ENCODE results near the gene GPC6. TPM values are rescaled to one million over a fixed set of nuclear protein-coding genes. Genes with fewer than 3 reads are reported as not detected.

Gene GPC6
- total RNA-seq, 2 donors from 2014 or later = 1.6 to 4.0 TPM

DNA sequence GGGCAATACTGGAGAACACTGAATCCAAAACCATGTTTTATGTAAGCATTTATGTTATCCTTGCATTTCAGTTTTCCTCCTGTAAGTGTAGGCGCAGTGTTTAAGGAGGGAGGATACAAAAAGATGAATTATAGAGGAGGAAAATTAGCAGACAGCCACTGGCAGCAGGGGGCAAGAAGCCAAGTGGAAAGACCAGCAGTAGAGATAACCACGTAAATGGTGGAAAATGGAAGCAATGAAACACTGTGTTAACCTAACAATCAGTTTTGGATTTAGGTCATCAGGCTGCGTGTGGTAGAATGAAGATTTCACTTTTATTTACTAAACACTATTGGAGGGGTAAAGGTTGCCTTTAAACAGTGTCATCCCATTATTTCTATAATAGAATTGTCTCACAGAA is 447.3 kb downstream of the GPC6 start:
- Histone ChIP-seq H3K27ac (no peak overlapping the region), H3K4me3 (no peak overlapping the region), H3K9me3 (no peaks in the 10 kb centered on the region), H3K27me3 (no peaks in the 10 kb centered on the region), H3K36me3 (replicated peaks in 1 of 2; ENCODE audit: insufficient read depth in 1 of 2, low read depth in 2 of 2) (no peaks in the 10 kb centered on the region), H3K4me1 (no peaks in the 10 kb centered on the region)
- 74 to 80% methylated on average over 3 of the region's 3 CpGs for WGBS, 2 donors
- intact Hi-C loops (cut with DNase I) = no loop called here
- no peak for ATAC-seq
- no peak for TF ChIP-seq POLR2A (IDR thresholded peaks at IDR 0.05)
- TF ChIP-seq, protein P1, sequence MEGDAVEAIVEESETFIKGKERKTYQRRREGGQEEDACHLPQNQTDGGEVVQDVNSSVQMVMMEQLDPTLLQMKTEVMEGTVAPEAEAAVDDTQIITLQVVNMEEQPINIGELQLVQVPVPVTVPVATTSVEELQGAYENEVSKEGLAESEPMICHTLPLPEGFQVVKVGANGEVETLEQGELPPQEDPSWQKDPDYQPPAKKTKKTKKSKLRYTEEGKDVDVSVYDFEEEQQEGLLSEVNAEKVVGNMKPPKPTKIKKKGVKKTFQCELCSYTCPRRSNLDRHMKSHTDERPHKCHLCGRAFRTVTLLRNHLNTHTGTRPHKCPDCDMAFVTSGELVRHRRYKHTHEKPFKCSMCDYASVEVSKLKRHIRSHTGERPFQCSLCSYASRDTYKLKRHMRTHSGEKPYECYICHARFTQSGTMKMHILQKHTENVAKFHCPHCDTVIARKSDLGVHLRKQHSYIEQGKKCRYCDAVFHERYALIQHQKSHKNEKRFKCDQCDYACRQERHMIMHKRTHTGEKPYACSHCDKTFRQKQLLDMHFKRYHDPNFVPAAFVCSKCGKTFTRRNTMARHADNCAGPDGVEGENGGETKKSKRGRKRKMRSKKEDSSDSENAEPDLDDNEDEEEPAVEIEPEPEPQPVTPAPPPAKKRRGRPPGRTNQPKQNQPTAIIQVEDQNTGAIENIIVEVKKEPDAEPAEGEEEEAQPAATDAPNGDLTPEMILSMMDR (IDR thresholded peaks at IDR 0.05) = no peak
- DNase-seq = no peak

GRCh38 chr13:93674337-93674755 is 447.7 kb downstream of the GPC6 start:
- no peak for ATAC-seq
- 48 to 60% methylated on average over 3 of the region's 3 CpGs for WGBS, 2 donors

GRCh38 chr13:93680329-93680728 is 453.7 kb downstream of the GPC6 start:
- DNase-seq = no peak

More at GRCh38 chr13:93674337-93674755, 447.7 kb downstream of the GPC6 start:
- TF ChIP-seq, protein P1 (IDR thresholded peaks at IDR 0.05) = no peak
- TF ChIP-seq POLR2A (IDR thresholded peaks at IDR 0.05) = no peak
- Histone ChIP-seq H3K27me3 (no peaks in the 10 kb centered on the region), H3K4me1 (no peaks in the 10 kb centered on the region), H3K4me3 (no peak overlapping the region), H3K9me3 (no peaks in the 10 kb centered on the region), H3K36me3 (replicated peaks in 1 of 2; ENCODE audit: insufficient read depth in 1 of 2, low read depth in 2 of 2) (no peaks in the 10 kb centered on the region), H3K27ac (no peak overlapping the region)
- intact Hi-C loops (cut with DNase I) = no loop called here
- no peak for DNase-seq

GRCh38 chr13:93685900-93686299 is 459.3 kb downstream of the GPC6 start:
- no peaks in the 10 kb centered on the region for H3K36me3 ChIP-seq (replicated peaks in 1 of 2; ENCODE audit: insufficient read depth in 1 of 2, low read depth in 2 of 2)
- TF ChIP-seq, protein P1 (IDR thresholded peaks at IDR 0.05) = no peak
- no peak for TF ChIP-seq POLR2A (IDR thresholded peaks at IDR 0.05)
- no peaks in the 10 kb centered on the region for H3K9me3 ChIP-seq
- no peak overlapping the region for H3K27ac ChIP-seq
- H3K27me3 ChIP-seq = no peaks in the 10 kb centered on the region
- H3K4me3 ChIP-seq = no peak overlapping the region
- ATAC-seq (no peak), DNase-seq (no peak)
- intact Hi-C loops (cut with DNase I) = no loop called here
- WGBS, 2 donors = 78 to 95% methylated on average over 1 of the region's 1 CpG
- H3K4me1 ChIP-seq = no peaks in the 10 kb centered on the region

More at GRCh38 chr13:93680329-93680728, 453.7 kb downstream of the GPC6 start:
- intact Hi-C loops (cut with DNase I) = no loop called here
- H3K4me1 ChIP-seq = no peaks in the 10 kb centered on the region
- TF ChIP-seq POLR2A (IDR thresholded peaks at IDR 0.05) = no peak
- TF ChIP-seq, protein P1 (IDR thresholded peaks at IDR 0.05) = no peak
- no peak overlapping the region for H3K27ac ChIP-seq
- H3K4me3 ChIP-seq = no peak overlapping the region
- WGBS, 2 donors = 91 to 92% methylated on average over 2 of the region's 2 CpGs
- no peak for ATAC-seq
- H3K36me3 ChIP-seq (replicated peaks in 1 of 2; ENCODE audit: insufficient read depth in 1 of 2, low read depth in 2 of 2) = no peaks in the 10 kb centered on the region
- H3K27me3 ChIP-seq = no peaks in the 10 kb centered on the region
- H3K9me3 ChIP-seq = no peaks in the 10 kb centered on the region

DNA sequence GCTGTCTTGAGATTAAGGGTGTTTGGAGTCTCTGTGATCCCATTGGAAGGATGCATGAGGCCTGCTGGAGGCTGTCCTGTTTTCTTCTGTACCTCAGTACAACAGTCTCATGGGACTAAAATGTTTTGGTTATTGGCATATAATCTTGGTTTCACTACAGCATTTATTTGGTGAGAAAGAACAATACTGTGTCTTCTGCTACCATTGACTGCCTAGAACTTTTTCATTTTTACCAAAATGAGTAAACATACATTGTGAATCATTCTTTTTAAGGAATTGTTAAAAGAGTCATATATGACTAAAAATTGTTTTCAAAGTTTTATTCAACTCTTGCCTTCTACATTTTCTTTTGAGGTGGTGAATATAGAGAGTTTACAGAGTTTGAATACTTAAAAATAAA is 459.8 kb downstream of the GPC6 start:
- H3K9me3 ChIP-seq = no peaks in the 10 kb centered on the region
- no peaks in the 10 kb centered on the region for H3K36me3 ChIP-seq (replicated peaks in 1 of 2; ENCODE audit: insufficient read depth in 1 of 2, low read depth in 2 of 2)
- H3K4me3 ChIP-seq = no peak overlapping the region
- H3K4me1 ChIP-seq = no peaks in the 10 kb centered on the region
- DNase-seq (no peak), ATAC-seq (no peak)
- TF ChIP-seq, protein P1 (IDR thresholded peaks at IDR 0.05) = no peak
- TF ChIP-seq POLR2A (IDR thresholded peaks at IDR 0.05) = no peak
- intact Hi-C loops (cut with DNase I) = no loop called here
- no peaks in the 10 kb centered on the region for H3K27me3 ChIP-seq
- H3K27ac ChIP-seq = no peak overlapping the region
